Small intestine (tissue), 7 donors: ENCODE data around the gene PKD2L1. TPM values are rescaled to one million over a fixed set of nuclear protein-coding genes. Genes with fewer than 3 reads are reported as not detected.
A peak's percentile ranks its signal among the peaks of the same experiment; 100 is the strongest.

Experiments used
- DNase-seq, 2 donors: peaks; one replicate each; pipeline versions ENCODE4 v3.0.0 to v3.0.0-alpha.2; 2013
- FAIRE-seq: peaks from 2 replicates; lab custom pipeline; 2012; peaks lifted over from hg19 to GRCh38; lab: Jason Lieb, UNC
- H3K27ac ChIP-seq, 3 donors: one replicate each; pipeline ENCODE4 v1.5.1; 2013; ENCODE audit warnings: low read length in 2 of 3, mild to moderate bottlenecking in 2 of 3, control low read depth in 1 of 3, inconsistent platforms in 1 of 3, low read depth in 1 of 3, moderate library complexity in 1 of 3
- H3K27me3 ChIP-seq, 3 donors: one replicate each; pipeline ENCODE4 v1.6.1; 2013; ENCODE audit warnings: low read length in 3 of 3, inconsistent platforms in 1 of 3; ENCODE audit not compliant: control insufficient read depth in 3 of 3, insufficient read depth in 3 of 3
- H3K36me3 ChIP-seq, 3 donors: one replicate each; pipeline ENCODE4 v1.6.1; 2013; ENCODE audit warnings: low read length in 3 of 3, inconsistent platforms in 1 of 3, low read depth in 1 of 3, mild to moderate bottlenecking in 1 of 3, moderate library complexity in 1 of 3; ENCODE audit not compliant: control insufficient read depth in 3 of 3, insufficient read depth in 2 of 3
- H3K4me1 ChIP-seq, 3 donors: one replicate each; pipeline ENCODE4 v1.6.1; 2013; ENCODE audit warnings: low read length in 2 of 3, inconsistent platforms in 1 of 3, low read depth in 1 of 3, mild to moderate bottlenecking in 1 of 3, moderate library complexity in 1 of 3; ENCODE audit not compliant: control insufficient read depth in 3 of 3, insufficient read depth in 2 of 3
- H3K4me3 ChIP-seq, 3 donors: one replicate each; pipeline ENCODE4 v1.5.1; 2013; ENCODE audit warnings: low read length in 3 of 3, control low read depth in 1 of 3, inconsistent platforms in 1 of 3, low read depth in 1 of 3, mild to moderate bottlenecking in 1 of 3, moderate library complexity in 1 of 3
- H3K9me3 ChIP-seq, 2 donors: one replicate each; pipeline ENCODE4 v1.6.1; 2013; ENCODE audit warnings: low read depth in 1 of 2, low read length in 1 of 2; ENCODE audit not compliant: control insufficient read depth in 2 of 2, insufficient read depth in 1 of 2
- WGBS, 3 donors: extraction: QIAGEN DNeasy Blood & Tissue Kit; methylation state at CpG; one replicate each; pipeline ENCODE4 v1.1.7; 2013; 5-methylcytosine and 5-hydroxymethylcytosine counted together
- polyA plus RNA-seq, 4 donors: library from polyadenylated mRNA; stranded (reverse) in 3 of 4; unstranded in 1 of 4; fragments of 200-250 nt in 3 of 4; fragments of 120-200 nt in 1 of 4; gene quantifications; one replicate each; pipeline versions ENCODE4 v1.2.1 to v1.2.3, GENCODE V29; 2013
- donor health status: healthy with polysubstance abuse.
- donor health status: control.
- donor health status: control.
- donor health status: Bipolar disorder and iron deficiency.
- donor health status: healthy.

Gene PKD2L1
- polyA plus RNA-seq, 4 donors = 0.10 to 0.27 (median 0.19) TPM; not detected in 1

- Histone ChIP-seq H3K36me3 (peaks cover 0 to 23% (median 2%) of the 10 kb centered on the region in 3 donors), H3K27ac (peak overlapping the region in 2 of 3 donors; percentile 52 to 67), H3K9me3 (no peaks in the 10 kb centered on the region), H3K27me3 (no peaks in the 10 kb centered on the region), H3K4me3 (no peak overlapping the region), H3K4me1 (peaks cover 2 to 43% (median 16%) of the 10 kb centered on the region in 3 donors)
- WGBS, 3 donors = 16 to 41% (median 38%) methylated on average over 3 of the region's 3 CpGs
- FAIRE-seq (no peak), DNase-seq (peak in 1 of 2 donors; percentile 68)
Observed at GRCh38 chr10:100359529-100360150, 29.6 kb upstream of the PKD2L1 start.

- Histone ChIP-seq H3K4me1 (peaks cover 4 to 37% (median 15%) of the 10 kb centered on the region in 3 donors), H3K27me3 (no peaks in the 10 kb centered on the region), H3K9me3 (no peaks in the 10 kb centered on the region), H3K4me3 (no peak overlapping the region), H3K27ac (peak overlapping the region in 2 of 3 donors; percentile 52 to 67), H3K36me3 (peaks cover 2 to 28% (median 4%) of the 10 kb centered on the region in 3 donors)
- peak in 1 of 2 donors; percentile 71 for DNase-seq
- no peak for FAIRE-seq
- 22 to 47% (median 43%) methylated on average over 2 of the region's 2 CpGs for WGBS, 3 donors
Observed at GRCh38 chr10:100359030-100359432, 29.0 kb upstream of the PKD2L1 start.

- FAIRE-seq (no peak), DNase-seq (no peak)
- Histone ChIP-seq H3K27ac (no peak overlapping the region), H3K9me3 (no peaks in the 10 kb centered on the region), H3K4me1 (peaks cover 4 to 20% (median 7%) of the 10 kb centered on the region in 3 donors), H3K27me3 (no peaks in the 10 kb centered on the region), H3K4me3 (no peak overlapping the region), H3K36me3 (peaks cover 6 to 29% (median 13%) of the 10 kb centered on the region in 3 donors)
- WGBS, 3 donors = 87 to 91% (median 89%) methylated on average over 4 of the region's 4 CpGs
Observed at GRCh38 chr10:100357059-100357858, 27.2 kb upstream of the PKD2L1 start.

GRCh38 chr10:100356067-100357017, 26.3 kb upstream of the PKD2L1 start:
- Histone ChIP-seq H3K4me3 (no peak overlapping the region), H3K27me3 (no peaks in the 10 kb centered on the region), H3K4me1 (peaks cover 4 to 20% (median 6%) of the 10 kb centered on the region in 3 donors), H3K9me3 (no peaks in the 10 kb centered on the region), H3K27ac (no peak overlapping the region), H3K36me3 (peaks cover 6 to 34% (median 13%) of the 10 kb centered on the region in 3 donors)
- no peak for FAIRE-seq
- WGBS, 3 donors = 91 to 95% (median 94%) methylated on average over 14 of the region's 14 CpGs
- DNase-seq = no peak

GRCh38 chr10:100355086-100355485, 25.1 kb upstream of the PKD2L1 start:
- Histone ChIP-seq H3K4me1 (peaks cover 4 to 18% (median 5%) of the 10 kb centered on the region in 3 donors), H3K27me3 (no peaks in the 10 kb centered on the region), H3K27ac (no peak overlapping the region), H3K4me3 (no peak overlapping the region), H3K36me3 (peaks cover 6 to 31% (median 13%) of the 10 kb centered on the region in 3 donors), H3K9me3 (no peaks in the 10 kb centered on the region)
- DNase-seq = peak; percentile 51 to 65
- no peak for FAIRE-seq
- WGBS, 3 donors = 16 to 70% (median 45%) methylated on average over 4 of the region's 4 CpGs

GRCh38 chr10:100353770-100354485, 23.9 kb upstream of the PKD2L1 start:
- H3K4me1 ChIP-seq = peaks cover 2 to 6% (median 2%) of the 10 kb centered on the region in 3 donors
- DNase-seq (no peak), FAIRE-seq (no peak)
- H3K4me3 ChIP-seq = no peak overlapping the region
- no peaks in the 10 kb centered on the region for H3K27me3 ChIP-seq
- no peaks in the 10 kb centered on the region for H3K9me3 ChIP-seq
- no peak overlapping the region for H3K27ac ChIP-seq
- peaks cover 6 to 36% (median 13%) of the 10 kb centered on the region in 3 donors for H3K36me3 ChIP-seq
- WGBS, 3 donors = 90 to 95% (median 94%) methylated on average over 6 of the region's 6 CpGs

GRCh38 chr10:100350914-100351485, 21.0 kb upstream of the PKD2L1 start:
- FAIRE-seq (no peak), DNase-seq (no peak)
- Histone ChIP-seq H3K36me3 (peaks cover 6 to 31% (median 13%) of the 10 kb centered on the region in 3 donors), H3K9me3 (no peaks in the 10 kb centered on the region), H3K27me3 (peaks cover 0 to 7% (median 0%) of the 10 kb centered on the region in 3 donors), H3K27ac (no peak overlapping the region), H3K4me3 (no peak overlapping the region), H3K4me1 (peaks cover 2 to 3% (median 2%) of the 10 kb centered on the region in 3 donors)
- 90 to 93% (median 91%) methylated on average over 5 of the region's 5 CpGs for WGBS, 3 donors
